ENCODE data around the gene ATP9A.

- TF ChIP-seq POLR2A (IDR thresholded peaks at IDR 0.05) (no peak), CTCF (IDR thresholded peaks at IDR 0.05) (no peak), EP300 (IDR thresholded peaks at IDR 0.05) (no peak)
Measured at GRCh38 chr20:51784299-51784698, 16.1 kb upstream of the ATP9A start.

Data from tibial nerve (tissue), 4 donors.